HepG2 (cell line): ENCODE measurements around the gene CMAS. TPM values are rescaled to one million over a fixed set of nuclear protein-coding genes. Genes with fewer than 3 reads are reported as not detected.

ENCODE experiments used
- DMTF1 ChIP-seq: sonication (generic); formaldehyde crosslinking; IDR thresholded peaks from 2 replicates; pipeline ENCODE4 v1.4.0; 2020; ENCODE audit warnings: mild to moderate bottlenecking, missing genetic modification reagents
- HCFC1 ChIP-seq: fragments of 150-350 bp; IDR thresholded peaks from 2 replicates; pipeline ENCODE4 v1.6.1; 2014; ENCODE audit warnings: low read depth, low read length
- JUN ChIP-seq: sonication (generic); formaldehyde crosslinking; IDR thresholded peaks from 2 replicates; pipeline ENCODE4 v1.4.0; 2020; ENCODE audit warnings: mild to moderate bottlenecking, missing genetic modification reagents
- MAZ ChIP-seq, 2 experiments: sonication (generic) in 1 of 2; formaldehyde crosslinking in 1 of 2; IDR thresholded peaks; 2 replicates each; pipeline versions ENCODE4 v1.5.0 to v1.6.1; 2012 to 2020; ENCODE audit warnings: low read depth in 2 of 2, mild to moderate bottlenecking in 2 of 2, borderline replicate concordance in 1 of 2, improper control_type of control experiment in 1 of 2, low read length in 1 of 2, missing genetic modification reagents in 1 of 2, moderate library complexity in 1 of 2
- PRMT3 ChIP-seq: sonication (generic); formaldehyde crosslinking; IDR thresholded peaks from 2 replicates; pipeline ENCODE4 v1.8.1; 2022; ENCODE audit warnings: low read depth, mild to moderate bottlenecking, moderate library complexity, missing genetic modification reagents, borderline replicate concordance
- RCOR2 ChIP-seq: IDR thresholded peaks from 2 replicates; pipeline ENCODE4 v1.6.1; 2016; ENCODE audit warnings: missing biosample characterization, missing genetic modification reagents
- RELA ChIP-seq: sonication (generic); formaldehyde crosslinking; IDR thresholded peaks from 2 replicates; pipeline ENCODE4 v1.4.0; 2020; ENCODE audit warnings: missing genetic modification reagents
- SAFB2 ChIP-seq: sonication (generic); formaldehyde crosslinking; IDR thresholded peaks from 2 replicates; pipeline ENCODE4 v1.5.1; 2020; ENCODE audit warnings: missing genetic modification reagents, low read depth, mild to moderate bottlenecking, borderline replicate concordance
- SMAD9 ChIP-seq: sonication (generic); formaldehyde crosslinking; IDR thresholded peaks from 2 replicates; pipeline ENCODE4 v1.5.1; 2020; ENCODE audit warnings: mild to moderate bottlenecking, missing genetic modification reagents
- SP5 ChIP-seq: IDR thresholded peaks from 2 replicates; pipeline ENCODE4 v1.6.1; 2016; ENCODE audit warnings: low read depth, borderline replicate concordance
- TAF1 ChIP-seq: sonication (generic); formaldehyde crosslinking; IDR thresholded peaks from 2 replicates; pipeline ENCODE4 v1.4.0; 2020; ENCODE audit warnings: missing genetic modification reagents
- TCF12 ChIP-seq, 2 experiments: fragments of 450-650 bp in 1 of 2; sonication (generic) in 1 of 2; formaldehyde crosslinking in 1 of 2; IDR thresholded peaks; 2 replicates each; pipeline versions ENCODE4 v1.6.1 to v1.8.0; 2017 to 2022; ENCODE audit warnings: antibody characterized with exemption in 1 of 2, mild to moderate bottlenecking in 1 of 2, missing genetic modification reagents in 1 of 2, moderate library complexity in 1 of 2
- ZFP90 ChIP-seq: sonication (generic); formaldehyde crosslinking; IDR thresholded peaks from 2 replicates; pipeline ENCODE4 v1.8.0; 2022; ENCODE audit warnings: missing genetic modification reagents, mild to moderate bottlenecking, inconsistent platforms, borderline replicate concordance
- ZMAT5 ChIP-seq: sonication (generic); formaldehyde crosslinking; IDR thresholded peaks from 2 replicates; pipeline ENCODE4 v1.5.0; 2020; ENCODE audit warnings: mild to moderate bottlenecking, low read depth, missing genetic modification reagents, borderline replicate concordance
- ZMYM3 ChIP-seq: sonication (generic); formaldehyde crosslinking; IDR thresholded peaks from 2 replicates; pipeline ENCODE4 v1.5.1; 2020; ENCODE audit warnings: mild to moderate bottlenecking, missing genetic modification reagents
- ZMYM4 ChIP-seq: sonication (generic); formaldehyde crosslinking; IDR thresholded peaks from 2 replicates; pipeline ENCODE4 v1.8.1; 2023; ENCODE audit warnings: mild to moderate bottlenecking, missing genetic modification reagents
- ZNF362 ChIP-seq: sonication (generic); formaldehyde crosslinking; IDR thresholded peaks from 2 replicates; pipeline ENCODE4 v1.4.0; 2020; ENCODE audit warnings: missing genetic modification reagents, mild to moderate bottlenecking, borderline replicate concordance
- ZNF530 ChIP-seq: sonication (generic); formaldehyde crosslinking; IDR thresholded peaks from 2 replicates; pipeline ENCODE4 v1.5.0; 2020; ENCODE audit warnings: low read depth, mild to moderate bottlenecking, missing genetic modification reagents
- ZNF704 ChIP-seq: sonication (generic); formaldehyde crosslinking; IDR thresholded peaks from 2 replicates; pipeline ENCODE4 v1.8.1; 2023; ENCODE audit warnings: mild to moderate bottlenecking, inconsistent platforms, moderate library complexity, missing genetic modification reagents, borderline replicate concordance
- ZNF746 ChIP-seq: sonication (generic); formaldehyde crosslinking; IDR thresholded peaks from 2 replicates; pipeline ENCODE4 v1.8.0; 2022; ENCODE audit warnings: mild to moderate bottlenecking, missing genetic modification reagents
- polyA plus RNA-seq, 8 experiments: library from polyadenylated mRNA; depleted of rRNA in 3 of 8; stranded (reverse) in 7 of 8; unstranded in 1 of 8; fragments of >200 nt; fragmentation: Illumina TruSeq in 4 of 8; extraction: Trizol in 4 of 8; gene quantifications; 2 replicates each; pipeline versions ENCODE4 v1.2.1 to v1.2.3, GENCODE V29; 2011 to 2016; ENCODE audit warnings: low read depth in 4 of 8, missing spikeins in 1 of 8, mixed read lengths in 1 of 8; ENCODE audit not compliant: insufficient read depth in 1 of 8
- total RNA-seq, 5 experiments: library from RNA; depleted of rRNA; stranded (reverse); fragments of >200 nt; fragmentation: Illumina TruSeq; extraction: Trizol; gene quantifications; 2 replicates each; pipeline ENCODE4 v1.2.3, GENCODE V29; 2016; ENCODE audit warnings: low read depth in 1 of 5

The CMAS gene
- total and polyA plus RNA-seq, 2 of the 13 experiments (the other 11 are each of a cell fraction or from before 2014, with no cell fraction given), result 14.0 to 21.3 TPM

- no peak for TF ChIP-seq ZMAT5 (CRISPR knock-in tag)
- TF ChIP-seq ZNF704 (CRISPR knock-in tag), result no peak
- TF ChIP-seq TAF1 (CRISPR knock-in tag), result peak; percentile 81
- 0 out of 2 replicates have a peak, but pooled peaks have one; percentile 36 for TF ChIP-seq SP5 (CRISPR knock-in tag)
- TF ChIP-seq HCFC1, result peak; percentile 71
- no peak for TF ChIP-seq RCOR2 (CRISPR knock-in tag)
- TF ChIP-seq ZFP90 (CRISPR knock-in tag), result no peak
- no peak for TF ChIP-seq MAZ (IDR thresholded peaks at IDR 0.05; ENCODE audit: borderline replicate concordance, low read depth, low read length)
- TF ChIP-seq MAZ (CRISPR knock-in tag; IDR thresholded peaks at IDR 0.05; ENCODE audit: low read depth), result peak; percentile 44; the same call in 1 of the 2 replicates
- TF ChIP-seq SMAD9 (CRISPR knock-in tag), result no peak
- no peak for TF ChIP-seq ZNF530 (CRISPR knock-in tag)
- no peak for TF ChIP-seq SAFB2 (CRISPR knock-in tag)
- no peak for TF ChIP-seq ZNF362 (CRISPR knock-in tag)
- TF ChIP-seq RELA (CRISPR knock-in tag), result no peak
- no peak for TF ChIP-seq ZNF746
- no peak for TF ChIP-seq PRMT3 (CRISPR knock-in tag)
- TF ChIP-seq DMTF1 (CRISPR knock-in tag), result no peak
- no peak for TF ChIP-seq TCF12 (IDR thresholded peaks at IDR 0.05)
- TF ChIP-seq TCF12 (CRISPR knock-in tag; IDR thresholded peaks at IDR 0.05), result no peak
- no peak for TF ChIP-seq JUN (CRISPR knock-in tag)
- no peak for TF ChIP-seq ZMYM3 (CRISPR knock-in tag)
- TF ChIP-seq ZMYM4 (CRISPR knock-in tag), result no peak; the same call in 1 of the 2 replicates
These were observed at the start of gene CMAS (continued) for GRCh38 chr12:22046090-22046967.
